Endothelial cell of umbilical vein (primary cell): ENCODE measurements around the gene SLC30A3.

ENCODE experiments used
- CTCF ChIP-seq, 2 donors: IDR thresholded peaks; 1 replicate in 1 of 2; 2 replicates in 1 of 2; pipeline ENCODE4 v1.5.1; 2011; ENCODE audit warnings: low read length in 2 of 2, mild to moderate bottlenecking in 2 of 2, moderate library complexity in 2 of 2, control low read depth in 1 of 2, inconsistent platforms in 1 of 2, low read depth in 1 of 2; ENCODE audit not compliant: insufficient read depth in 1 of 2; ENCODE audit errors: extremely low read depth in 1 of 2
- EZH2 ChIP-seq: IDR thresholded peaks from 2 replicates; pipeline ENCODE4 v1.6.1; 2012; ENCODE audit warnings: borderline replicate concordance, low read depth, mild to moderate bottlenecking, moderate library complexity, low read length, inconsistent platforms; ENCODE audit not compliant: severe bottlenecking
- FOS ChIP-seq: IDR thresholded peaks from 2 replicates; pipeline ENCODE4 v1.6.1; 2011; ENCODE audit warnings: mild to moderate bottlenecking, low read length, moderate library complexity, borderline replicate concordance; ENCODE audit not compliant: insufficient read depth
- GATA2 ChIP-seq: IDR thresholded peaks from 2 replicates; pipeline ENCODE4 v1.7.0; 2011; ENCODE audit warnings: low read depth, mild to moderate bottlenecking, moderate library complexity, mixed read lengths, low read length; ENCODE audit not compliant: insufficient read length, insufficient read depth
- MAX ChIP-seq: IDR thresholded peaks from 2 replicates; pipeline ENCODE4 v1.6.1; 2011; ENCODE audit not compliant: insufficient read depth, insufficient read length
- MYC ChIP-seq: IDR thresholded peaks from one replicate; pipeline ENCODE4 v1.6.1; 2011; ENCODE audit warnings: mild to moderate bottlenecking, low read depth, low read length
- POLR2A ChIP-seq: IDR thresholded peaks from 2 replicates; pipeline ENCODE4 v1.6.1; 2012; ENCODE audit warnings: low read depth, mild to moderate bottlenecking, control low read depth, low read length
- POLR2AphosphoS5 ChIP-seq: IDR thresholded peaks from 2 replicates; pipeline ENCODE4 v1.6.1; 2012; ENCODE audit warnings: low read depth, mild to moderate bottlenecking, control low read depth, low read length, moderate library complexity; ENCODE audit not compliant: insufficient read depth

- no peak for TF ChIP-seq EZH2
- TF ChIP-seq POLR2AphosphoS5: no peak
- TF ChIP-seq CTCF (IDR thresholded peaks at IDR 0.05; ENCODE audit: extremely low read depth in 1 of 2, insufficient read depth in 1 of 2, low read depth in 1 of 2, low read length in 2 of 2): no peak
- TF ChIP-seq MYC: no peak
- no peak for TF ChIP-seq MAX
- TF ChIP-seq POLR2A: no peak
- TF ChIP-seq GATA2: no peak
- no peak for TF ChIP-seq FOS
Measured at GRCh38 chr2:27258051-27258450, 4.8 kb downstream of the SLC30A3 start.
